HepG2 (cell line): ENCODE measurements around the gene P2RY2. TPM values are rescaled to one million over a fixed set of nuclear protein-coding genes. Genes with fewer than 3 reads are reported as not detected.

ENCODE experiments used
- ATAC-seq: fragments of 200-7000 bp; cut with Tn5 transposase; 3 replicates; pipeline ENCODE4 v1.9.1; 2020; ENCODE audit warnings: mild to moderate bottlenecking, moderate library complexity
- BruUV-seq: library from RNA; stranded (reverse); fragments of 400-500 nt; replicated peaks from 2 replicates; lab custom pipeline; 2021; lab: Mats Ljungman, UMichigan
- CTCF ChIA-PET: fragments of 300-600 bp; formaldehyde crosslinking; extraction: SDS; loops from one replicate; lab custom pipeline; 2021; ENCODE audit warnings: low total read pairs, inconsistent platforms, low intra/inter-chr PET ratio; lab: Yijun Ruan, JAX
- POLR2A ChIA-PET: fragments of 350-600 bp; sonication (Branson Sonifier 250); formaldehyde crosslinking; loops from one replicate; lab custom pipeline; 2020; ENCODE audit warnings: antibody characterized with exemption, inconsistent platforms; lab: Yijun Ruan, JAX
- DNase-seq: peaks from one replicate; pipeline ENCODE4 v3.0.0-alpha.2; 2015; ENCODE audit warnings: low spot score
- FAIRE-seq: peaks from 3 replicates; lab custom pipeline; 2011; peaks lifted over from hg19 to GRCh38; lab: Jason Lieb, UNC
- H2AFZ ChIP-seq: one replicate; pipeline ENCODE4 v1.6.1; 2011; ENCODE audit warnings: low read length, inconsistent platforms
- H3K27ac ChIP-seq: fragments of 300-600 bp; 3 replicates; pipeline ENCODE4 v1.8.0; 2011; ENCODE audit warnings: mixed run types, mild to moderate bottlenecking, mixed read lengths, low read length, inconsistent platforms; ENCODE audit not compliant: insufficient read depth; ENCODE audit errors: extremely low read length
- H3K27me3 ChIP-seq, 2 experiments: fragments of 200-600 bp in 1 of 2; 2 replicates in 1 of 2; 3 replicates in 1 of 2; pipeline versions ENCODE4 v1.6.0 to v1.8.0; 2011; ENCODE audit warnings: low read length in 2 of 2, mild to moderate bottlenecking in 2 of 2, moderate library complexity in 2 of 2, inconsistent platforms in 1 of 2; ENCODE audit not compliant: insufficient read depth in 2 of 2, control insufficient read depth in 1 of 2
- H3K36me3 ChIP-seq, 2 experiments: fragments of 200-600 bp in 1 of 2; replicated peaks in 1 of 2; 2 replicates in 1 of 2; 3 replicates in 1 of 2; pipeline versions ENCODE4 v1.5.1 to v1.8.0; 2011; ENCODE audit warnings: low read length in 2 of 2, inconsistent platforms in 1 of 2; ENCODE audit not compliant: insufficient read depth in 2 of 2, control insufficient read depth in 1 of 2
- H3K4me1 ChIP-seq: 2 replicates; pipeline ENCODE4 v1.5.1; 2012; ENCODE audit warnings: low read length, inconsistent platforms; ENCODE audit not compliant: insufficient read depth
- H3K4me2 ChIP-seq: 2 replicates; pipeline ENCODE4 v1.6.0; 2011; ENCODE audit warnings: low read depth, low read length, inconsistent platforms
- H3K4me3 ChIP-seq, 3 experiments: fragments of 200-600 bp in 1 of 3; sonication (generic), shearing (Covaris generic) in 1 of 3; replicated peaks in 1 of 3; 2 replicates each; pipeline ENCODE4 v1.5.1; 2011 to 2016; ENCODE audit warnings: low read length in 3 of 3, inconsistent platforms in 2 of 3, low read depth in 2 of 3, mild to moderate bottlenecking in 2 of 3, control low read depth in 1 of 3, mixed read lengths in 1 of 3; ENCODE audit not compliant: insufficient read depth in 1 of 3
- H3K79me2 ChIP-seq: one replicate; pipeline ENCODE4 v1.6.1; 2011; ENCODE audit warnings: low read length, inconsistent platforms; ENCODE audit not compliant: insufficient read depth
- H3K9ac ChIP-seq: 2 replicates; pipeline ENCODE4 v1.6.0; 2011; ENCODE audit warnings: mild to moderate bottlenecking, low read depth, low read length, inconsistent platforms; ENCODE audit not compliant: insufficient read depth
- H3K9me3 ChIP-seq: 2 replicates; pipeline ENCODE4 v1.5.1; 2012; ENCODE audit warnings: mild to moderate bottlenecking, low read length
- H4K20me1 ChIP-seq: 2 replicates; pipeline ENCODE4 v1.6.0; 2011; ENCODE audit warnings: inconsistent platforms, mild to moderate bottlenecking, low read length, moderate library complexity; ENCODE audit not compliant: insufficient read depth
- ARNT ChIP-seq: fragments of 450-650 bp; IDR thresholded peaks from 2 replicates; pipeline ENCODE4 v1.6.1; 2017
- CEBPG ChIP-seq: IDR thresholded peaks from 2 replicates; pipeline ENCODE4 v1.6.1; 2016
- FOXJ3 ChIP-seq: sonication (generic); formaldehyde crosslinking; IDR thresholded peaks from 2 replicates; pipeline ENCODE4 v1.4.0; 2020; ENCODE audit warnings: missing genetic modification reagents, mild to moderate bottlenecking, borderline replicate concordance
- KLF12 ChIP-seq: sonication (generic); formaldehyde crosslinking; IDR thresholded peaks from 2 replicates; pipeline ENCODE4 v1.4.0; 2020; ENCODE audit warnings: missing genetic modification reagents, borderline replicate concordance
- MTA3 ChIP-seq: sonication (generic); formaldehyde crosslinking; IDR thresholded peaks from 2 replicates; pipeline ENCODE4 v1.4.0; 2020; ENCODE audit warnings: missing genetic modification reagents
- REXO4 ChIP-seq: sonication (generic); formaldehyde crosslinking; IDR thresholded peaks from 2 replicates; pipeline ENCODE4 v1.8.0; 2022; ENCODE audit warnings: missing genetic modification reagents, mild to moderate bottlenecking, borderline replicate concordance
- TRIM22 ChIP-seq: fragments of 450-650 bp; IDR thresholded peaks from 2 replicates; pipeline ENCODE4 v1.6.1; 2017
- ZFY ChIP-seq: sonication (generic); formaldehyde crosslinking; IDR thresholded peaks from 2 replicates; pipeline ENCODE4 v1.4.0; 2020; ENCODE audit warnings: missing genetic modification reagents
- ZNF280B ChIP-seq: sonication (generic); formaldehyde crosslinking; IDR thresholded peaks from 2 replicates; pipeline ENCODE4 v1.5.0; 2020; ENCODE audit warnings: missing genetic modification reagents, mild to moderate bottlenecking, borderline replicate concordance
- ZNF431 ChIP-seq: sonication (generic); formaldehyde crosslinking; IDR thresholded peaks from 2 replicates; pipeline ENCODE4 v1.9.0; 2022; ENCODE audit warnings: missing genetic modification reagents, low read depth, mild to moderate bottlenecking, borderline replicate concordance
- ZNF552 ChIP-seq: sonication (generic); formaldehyde crosslinking; IDR thresholded peaks from 2 replicates; pipeline ENCODE4 v1.9.0; 2022; ENCODE audit warnings: missing genetic modification reagents, mild to moderate bottlenecking, borderline replicate concordance
- ZNF629 ChIP-seq: sonication (generic); formaldehyde crosslinking; conservative IDR thresholded peaks from 2 replicates; pipeline ENCODE4 v1.5.0; 2020; ENCODE audit warnings: missing genetic modification reagents
- ZNF775 ChIP-seq: sonication (generic); formaldehyde crosslinking; IDR thresholded peaks from 2 replicates; pipeline ENCODE4 v1.4.0; 2020; ENCODE audit warnings: missing genetic modification reagents, mild to moderate bottlenecking, moderate library complexity, borderline replicate concordance
- WGBS: methylation state at CpG from one replicate; pipeline ENCODE4 v1.1.6; 2017; ENCODE audit warnings: low lambda C conversion rate; 5-methylcytosine and 5-hydroxymethylcytosine counted together
- in situ Hi-C: cut with HindIII; loops from 2 replicates; pipeline ENCODE4 v1.10.0; 2017; ENCODE audit warnings: low pct_unique_long_range_greater_than_20kb; ENCODE audit not compliant: extremely low pct_ligation_motif_present
- intact Hi-C: fragments of 100-400 bp; cut with micrococcal nuclease; formaldehyde crosslinking; loops from one replicate; pipeline ENCODE4 v1.10.0; 2022; ENCODE audit not compliant: unreplicated experiment
- polyA plus RNA-seq, 8 experiments: library from polyadenylated mRNA; depleted of rRNA in 3 of 8; stranded (reverse) in 7 of 8; unstranded in 1 of 8; fragments of >200 nt; fragmentation: Illumina TruSeq in 4 of 8; extraction: Trizol in 4 of 8; gene quantifications; 2 replicates each; pipeline versions ENCODE4 v1.2.1 to v1.2.3, GENCODE V29; 2011 to 2016; ENCODE audit warnings: low read depth in 4 of 8, missing spikeins in 1 of 8, mixed read lengths in 1 of 8; ENCODE audit not compliant: insufficient read depth in 1 of 8
- total RNA-seq, 5 experiments: library from RNA; depleted of rRNA; stranded (reverse); fragments of >200 nt; fragmentation: Illumina TruSeq; extraction: Trizol; gene quantifications; 2 replicates each; pipeline ENCODE4 v1.2.3, GENCODE V29; 2016; ENCODE audit warnings: low read depth in 1 of 5
- TF ChIP-seq, protein P1 (sequence below): sonication (generic); formaldehyde crosslinking; IDR thresholded peaks from 2 replicates; pipeline ENCODE4 v1.4.0; 2020; ENCODE audit warnings: mild to moderate bottlenecking, missing genetic modification reagents

P2RY2 gene
- total and polyA plus RNA-seq, 2 of the 13 experiments (the other 11 are each of a cell fraction or from before 2014, with no cell fraction given): 0.95 to 3.1 TPM

DNA sequence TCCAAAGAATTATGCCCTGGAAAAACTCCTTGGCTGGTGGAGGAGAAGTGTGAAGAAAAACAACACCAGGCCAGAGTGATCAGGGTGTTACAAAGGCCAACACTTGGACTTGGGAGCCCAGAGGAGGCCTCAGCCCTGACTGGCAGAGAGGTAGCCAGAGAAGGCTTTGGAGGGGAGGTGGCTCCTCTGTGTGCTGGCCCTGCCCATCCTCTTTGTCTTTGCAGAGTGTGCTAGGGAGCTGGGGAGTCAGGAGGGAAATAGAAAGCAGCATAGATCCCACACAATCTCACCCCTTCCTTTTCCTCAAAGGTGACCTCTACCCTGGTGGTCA is 42.0 kb downstream of the P2RY2 start (continued):
- TF ChIP-seq KLF12 (no peak), ZNF629 (CRISPR knock-in tag) (no peak)

GRCh38 chr11:73262851-73263495 is 44.9 kb downstream of the P2RY2 start:
- DNase-seq: no peak

More at GRCh38 chr11:73262851-73263495, 44.9 kb downstream of the P2RY2 start:
- Histone ChIP-seq H3K4me3 (no peak overlapping the region), H2AFZ (no peak overlapping the region), H3K36me3 (no peaks in the 10 kb centered on the region), H3K27me3 (peaks cover 5 to 54% of the 10 kb centered on the region in 2 experiments; a peak in 4 of 5 replicates), H4K20me1 (no peaks in the 10 kb centered on the region), H3K4me1 (peaks cover 10% of the 10 kb centered on the region; the same call in 1 of the 2 replicates), H3K27ac (no peak overlapping the region), H3K9ac (no peak overlapping the region), H3K79me2 (no peaks in the 10 kb centered on the region), H3K9me3 (no peaks in the 10 kb centered on the region), H3K4me2 (no peak overlapping the region)
- ChIA-PET POLR2A (no interaction called here), CTCF (no interaction called here)
- in situ Hi-C loops: no loop called here
- intact Hi-C loops: no loop called here
- no peak for FAIRE-seq
- no TSS peak for BruUV-seq
- under 1% methylated on average over 5 of the region's 5 CpGs for WGBS
- no peak for TF ChIP-seq TRIM22
- TF ChIP-seq REXO4 (CRISPR knock-in tag): no peak
- no peak for TF ChIP-seq FOXJ3 (CRISPR knock-in tag)
- no peak for TF ChIP-seq ZNF431 (CRISPR knock-in tag)
- no peak for TF ChIP-seq CEBPG (CRISPR knock-in tag)
- no peak for TF ChIP-seq ARNT
- TF ChIP-seq, protein P1, sequence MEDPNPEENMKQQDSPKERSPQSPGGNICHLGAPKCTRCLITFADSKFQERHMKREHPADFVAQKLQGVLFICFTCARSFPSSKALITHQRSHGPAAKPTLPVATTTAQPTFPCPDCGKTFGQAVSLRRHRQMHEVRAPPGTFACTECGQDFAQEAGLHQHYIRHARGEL (CRISPR knock-in tag): no peak
- no peak for TF ChIP-seq ZNF552 (CRISPR knock-in tag)
- no peak for TF ChIP-seq ZNF280B (CRISPR knock-in tag)
- TF ChIP-seq ZNF775 (CRISPR knock-in tag): no peak
- no peak for TF ChIP-seq MTA3
- TF ChIP-seq ZFY (CRISPR knock-in tag): no peak
- ATAC-seq: no peak
